HS-5 (cell line): ENCODE measurements around the gene KCTD11.

Experiments
- DNase-seq: peaks from one replicate; pipeline ENCODE4 v3.0.0-alpha.2; 2012; ENCODE audit warnings: low read depth

KCTD11 gene

DNA sequence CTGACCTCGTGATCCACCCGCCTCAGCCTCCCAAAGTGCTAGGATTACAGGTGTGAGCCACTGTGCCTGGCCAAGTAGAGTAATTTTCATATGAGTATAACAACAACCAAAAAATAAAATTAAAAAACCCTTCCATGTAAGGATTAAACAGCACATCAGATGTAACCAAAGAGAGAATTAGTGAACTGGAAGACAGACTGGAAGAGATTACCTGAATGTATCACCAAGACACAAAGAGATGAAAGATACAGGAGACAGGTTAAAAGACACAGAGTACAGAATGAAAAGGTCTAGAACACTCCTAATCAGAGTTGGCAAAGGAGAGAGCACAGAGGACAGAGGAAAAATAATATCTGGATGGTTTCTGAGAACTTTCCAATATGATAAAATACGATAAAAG, 27.2 kb downstream of the KCTD11 start:
- no peak for DNase-seq

DNA sequence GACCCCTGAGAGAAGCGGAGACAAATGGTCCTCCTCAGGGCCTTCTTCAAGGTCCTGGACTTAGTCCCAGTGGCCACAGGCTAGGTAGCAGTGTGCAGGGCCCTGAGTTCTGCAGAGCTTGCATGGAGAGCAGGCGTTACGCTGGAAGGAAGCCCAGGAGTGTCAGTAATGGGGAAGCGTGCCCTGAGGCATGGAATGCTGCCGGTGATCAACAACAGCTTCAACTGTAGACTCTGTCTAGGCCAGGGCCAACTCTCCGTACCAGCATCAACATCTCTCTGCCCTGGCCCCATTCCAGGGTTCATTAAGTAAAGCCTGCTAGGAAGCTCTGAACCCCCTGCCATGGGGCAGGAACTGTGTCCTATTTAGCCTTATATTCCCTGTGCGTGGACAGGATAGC, 28.4 kb downstream of the KCTD11 start:
- DNase-seq, result no peak

DNA sequence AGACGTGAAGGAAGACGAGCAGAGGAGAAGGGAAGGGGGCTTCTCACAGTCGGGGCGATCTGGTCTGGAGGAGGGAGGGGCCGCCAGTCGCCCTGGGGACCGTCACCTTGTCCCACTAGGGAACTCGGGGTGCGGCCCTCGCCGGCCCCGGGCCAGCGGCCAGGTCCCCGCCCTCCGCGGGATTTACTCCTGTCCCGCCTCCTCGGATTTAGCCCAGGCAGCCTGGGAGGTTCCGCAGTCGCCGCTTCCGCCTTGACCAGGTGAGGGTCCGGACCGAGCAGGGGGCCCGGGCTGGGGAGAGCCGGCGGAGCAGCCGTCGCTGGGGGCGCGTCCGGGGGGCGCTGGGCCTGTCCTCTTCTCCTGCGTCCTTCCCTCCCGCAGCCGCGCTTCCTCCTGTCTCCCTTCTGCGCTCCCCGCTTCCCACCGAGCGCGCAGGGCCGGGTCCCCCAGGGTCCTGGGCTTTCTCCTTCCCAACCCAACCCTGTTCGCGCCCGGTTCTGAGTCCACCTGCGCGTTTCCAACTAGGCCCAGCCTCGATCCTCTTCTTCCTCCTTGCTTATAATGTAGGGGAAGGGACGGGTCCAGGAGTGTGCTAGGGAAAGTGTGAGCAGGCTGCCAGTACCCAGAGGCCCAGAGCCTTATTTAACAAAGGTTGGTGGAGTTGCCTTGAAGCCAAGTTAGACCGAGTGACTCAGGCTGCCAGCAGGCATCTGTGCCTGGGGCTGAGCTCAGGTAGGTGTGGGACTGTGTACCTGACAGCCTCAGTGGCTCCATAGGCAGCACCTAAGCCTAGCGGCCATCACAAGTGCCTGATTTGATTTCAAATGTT, 29.1 kb downstream of the KCTD11 start, which contains the start of gene TNK1:
TSS of gene TNK1 (plus strand) at position 235 of the 829 bp plus-strand sequence. CDS start 1,838 bp downstream, outside the sequence.
- no peak for DNase-seq

DNA sequence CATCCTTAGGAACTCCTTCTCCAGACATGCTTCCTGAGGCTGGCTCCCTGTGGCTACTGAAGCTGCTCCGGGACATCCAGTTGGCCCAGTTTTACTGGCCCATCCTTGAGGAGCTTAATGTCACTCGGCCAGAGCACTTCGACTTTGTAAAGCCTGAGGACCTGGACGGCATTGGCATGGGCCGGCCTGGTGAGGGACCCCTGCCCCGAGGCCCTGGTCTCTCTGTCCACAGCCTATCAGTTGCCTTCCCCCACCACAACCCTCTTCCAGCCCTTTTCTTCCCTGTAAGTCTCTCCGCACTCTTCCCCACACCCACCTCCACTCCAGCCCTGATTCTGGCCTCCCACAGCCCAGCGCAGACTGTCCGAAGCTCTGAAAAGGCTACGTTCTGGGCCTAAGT, 30.9 kb downstream of the KCTD11 start:
- no peak for DNase-seq

DNA sequence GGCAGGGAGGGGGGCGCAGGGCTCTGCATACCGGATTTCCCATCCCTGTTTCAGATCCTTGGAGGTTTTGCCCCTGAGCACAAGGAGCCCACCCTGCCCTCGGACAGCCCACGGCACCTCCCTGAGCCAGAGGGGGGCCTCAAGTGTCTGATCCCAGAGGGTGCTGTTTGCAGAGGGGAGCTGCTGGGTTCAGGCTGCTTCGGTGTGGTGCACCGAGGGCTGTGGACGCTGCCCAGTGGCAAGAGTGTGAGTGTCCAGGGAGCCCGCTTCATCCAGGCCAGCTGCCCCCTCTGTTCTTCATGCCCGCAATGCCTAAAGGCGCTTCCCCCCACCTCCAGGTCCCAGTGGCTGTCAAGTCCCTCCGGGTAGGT, 31.4 kb downstream of the KCTD11 start:
- no peak for DNase-seq

DNA sequence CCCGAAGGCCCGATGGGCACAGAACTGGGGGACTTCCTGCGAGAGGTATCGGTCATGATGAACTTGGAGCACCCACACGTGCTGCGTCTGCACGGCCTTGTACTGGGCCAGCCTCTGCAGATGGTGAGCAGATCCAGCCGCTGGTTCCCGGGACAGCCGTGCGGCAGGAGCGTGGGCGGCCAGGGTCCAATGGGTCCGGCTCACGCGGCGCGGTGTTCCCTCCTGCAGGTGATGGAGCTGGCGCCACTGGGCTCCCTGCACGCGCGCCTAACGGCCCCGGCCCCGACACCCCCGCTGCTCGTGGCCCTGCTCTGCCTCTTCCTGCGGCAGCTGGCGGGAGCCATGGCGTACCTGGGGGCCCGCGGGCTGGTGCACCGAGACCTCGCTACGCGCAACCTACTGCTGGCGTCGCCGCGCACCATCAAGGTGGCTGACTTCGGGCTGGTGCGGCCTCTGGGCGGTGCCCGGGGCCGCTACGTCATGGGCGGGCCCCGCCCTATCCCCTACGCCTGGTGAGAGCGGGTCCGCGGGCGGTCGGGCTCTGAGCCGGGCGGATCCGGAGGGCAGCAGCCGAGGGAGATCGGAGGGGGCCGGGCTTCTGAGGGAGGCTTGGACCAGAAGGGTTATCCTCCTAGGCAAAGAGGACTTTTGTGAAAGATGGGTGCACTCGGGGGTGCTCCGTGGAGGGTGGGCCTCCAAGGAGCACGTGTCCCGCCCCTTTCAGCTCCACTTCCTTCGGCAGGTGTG, 32.0 kb downstream of the KCTD11 start:
- no peak for DNase-seq

DNA sequence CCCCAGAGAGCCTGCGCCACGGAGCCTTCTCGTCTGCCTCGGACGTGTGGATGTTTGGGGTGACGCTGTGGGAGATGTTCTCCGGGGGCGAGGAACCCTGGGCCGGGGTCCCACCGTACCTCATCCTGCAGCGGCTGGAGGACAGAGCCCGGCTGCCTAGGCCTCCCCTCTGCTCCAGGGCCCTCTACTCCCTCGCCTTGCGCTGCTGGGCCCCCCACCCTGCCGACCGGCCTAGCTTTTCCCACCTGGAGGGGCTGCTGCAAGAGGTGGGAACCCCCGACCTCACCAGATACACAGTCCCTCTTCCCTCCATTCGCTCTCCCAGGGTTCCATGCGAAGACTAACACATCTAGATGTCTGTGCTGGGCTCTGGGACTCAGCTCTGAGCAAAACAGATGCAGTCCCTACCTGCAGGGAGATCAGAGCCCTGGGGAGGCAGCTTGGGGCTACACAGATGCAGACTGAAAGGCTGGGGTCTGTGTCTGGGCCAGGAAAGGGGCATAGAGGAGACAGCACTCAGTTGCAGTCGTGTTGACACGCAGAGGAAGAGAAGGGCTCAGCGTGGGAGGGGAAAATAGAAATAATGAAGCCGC, 32.6 kb downstream of the KCTD11 start:
- DNase-seq, result no peak

DNA sequence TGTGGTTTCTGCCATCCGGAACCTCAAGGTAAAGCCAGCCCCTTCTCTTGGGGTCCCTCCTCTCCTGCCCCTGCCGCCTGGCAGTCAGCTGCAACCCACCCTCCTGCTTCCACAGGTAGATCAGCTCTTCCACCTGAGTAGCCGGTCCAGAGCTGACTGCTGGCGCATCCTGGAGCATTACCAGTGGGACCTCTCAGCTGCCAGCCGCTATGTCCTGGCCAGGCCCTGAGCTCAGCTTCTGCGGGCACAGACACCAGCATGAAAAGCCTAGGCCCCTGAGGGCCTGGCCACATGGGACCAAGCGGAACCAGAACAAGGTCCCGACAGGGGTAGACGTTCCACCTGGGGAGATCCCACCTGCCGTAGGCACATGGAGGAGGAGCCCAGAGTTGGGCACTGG, 36.9 kb downstream of the KCTD11 start:
- no peak for DNase-seq

DNA sequence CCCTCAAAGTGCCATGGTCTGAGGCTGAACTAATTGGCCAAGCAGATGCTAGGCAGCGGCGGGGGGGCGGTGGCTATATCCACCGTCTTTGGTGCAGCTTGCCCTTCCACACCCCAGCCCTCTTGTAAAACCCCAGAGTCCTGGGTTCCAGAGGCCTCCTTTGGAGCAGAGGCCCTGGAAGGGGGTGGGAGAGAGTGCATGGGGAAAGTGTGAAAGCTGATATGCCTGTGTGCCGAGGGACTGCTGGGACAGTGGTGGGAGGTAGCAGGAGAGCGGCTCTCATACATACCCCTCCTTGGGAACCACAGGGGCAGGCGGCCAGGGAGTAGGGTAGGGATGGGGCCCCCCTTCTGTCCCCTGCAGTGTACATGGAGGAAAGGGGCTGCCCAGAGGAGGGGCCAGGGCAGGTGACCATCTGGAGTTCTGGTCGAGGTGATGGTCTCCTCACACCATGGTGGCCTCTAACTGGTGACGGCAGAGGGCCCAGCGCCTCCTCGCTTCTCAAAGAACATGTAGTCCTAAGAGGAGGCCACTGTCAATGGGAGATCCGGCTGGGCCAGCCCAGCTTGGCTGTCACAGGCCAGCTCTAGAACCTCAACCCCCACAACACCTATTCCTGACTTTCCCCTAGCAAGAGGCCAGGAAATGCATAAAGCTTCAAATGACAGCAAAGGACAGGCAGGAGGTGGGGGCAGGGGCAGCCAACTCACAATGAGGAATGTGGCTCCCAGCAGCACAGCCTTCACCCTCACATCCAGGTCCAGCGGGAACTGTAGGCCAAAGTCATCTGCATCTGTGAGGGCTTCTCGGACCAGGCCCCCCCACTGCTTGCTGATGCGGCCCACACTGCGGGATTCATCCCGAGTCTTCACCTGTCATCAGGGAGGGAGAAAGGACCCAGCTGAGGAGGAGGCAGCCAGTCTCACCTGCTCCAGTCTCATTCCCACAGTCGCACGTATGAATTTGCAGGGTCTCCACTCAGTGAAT, 38.3 kb downstream of the KCTD11 start:
- DNase-seq, result no peak

DNA sequence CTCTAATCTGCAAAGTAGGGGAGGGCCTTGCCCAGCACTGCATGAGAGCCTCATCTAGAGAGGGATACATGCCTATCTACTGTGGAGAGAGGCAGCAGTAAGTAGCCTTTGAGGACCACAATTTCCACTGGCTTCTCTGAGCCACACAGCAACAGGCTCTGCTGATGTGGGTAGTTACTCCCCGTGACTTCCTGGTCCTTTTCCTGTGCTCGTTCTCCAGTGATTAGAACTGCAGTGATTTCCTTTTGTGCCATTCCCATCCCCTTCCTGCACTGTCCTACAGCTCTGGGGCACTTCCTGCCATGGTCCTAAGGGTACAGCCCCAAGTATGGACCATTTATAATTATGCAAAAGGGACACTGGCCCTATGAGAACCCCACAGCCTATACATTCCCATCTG, 39.3 kb downstream of the KCTD11 start:
- DNase-seq, result no peak

DNA sequence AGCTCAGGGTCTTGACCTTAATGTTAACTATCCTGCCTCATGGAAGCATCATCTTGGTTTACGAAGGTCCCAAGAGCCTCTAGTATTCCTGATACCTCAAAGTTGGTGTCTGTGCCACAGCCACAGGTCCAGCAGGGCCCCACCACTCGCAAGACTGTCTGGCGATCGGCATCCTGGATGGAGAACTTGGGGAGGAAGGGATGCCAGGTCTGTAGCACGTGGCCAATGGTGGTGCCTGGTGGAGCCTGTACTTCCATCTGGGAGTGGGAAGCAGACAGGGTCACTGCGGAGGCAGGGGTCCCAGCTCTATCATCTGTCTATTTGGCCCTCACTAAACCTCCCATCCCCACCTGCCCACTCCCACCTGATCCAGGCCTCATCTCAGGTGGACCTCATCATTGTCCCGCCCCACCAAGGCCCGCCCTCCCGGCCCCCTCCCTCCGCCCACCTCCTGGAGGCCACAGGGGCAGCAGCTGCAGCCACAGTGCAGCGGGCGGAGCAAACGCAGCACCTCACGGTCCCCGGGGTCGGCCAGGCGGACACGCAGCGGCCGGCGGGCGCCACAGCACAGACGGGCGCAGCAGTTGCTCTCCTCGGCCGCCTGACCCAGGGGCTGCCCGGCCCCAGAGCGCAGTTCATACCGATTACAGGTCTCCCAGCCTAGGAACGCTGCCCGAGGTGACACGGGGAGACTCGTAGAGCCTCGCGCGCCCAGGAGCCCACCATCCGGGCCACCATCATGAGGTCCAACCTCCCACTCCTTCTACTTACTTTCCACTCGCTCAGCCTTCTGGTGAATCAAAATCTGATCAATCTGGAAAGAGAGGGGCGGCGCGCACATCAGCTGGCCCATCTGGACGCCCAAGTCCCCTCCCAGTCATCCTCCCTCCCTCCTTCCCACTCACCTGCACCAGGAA, 41.0 kb downstream of the KCTD11 start:
- no peak for DNase-seq

DNA sequence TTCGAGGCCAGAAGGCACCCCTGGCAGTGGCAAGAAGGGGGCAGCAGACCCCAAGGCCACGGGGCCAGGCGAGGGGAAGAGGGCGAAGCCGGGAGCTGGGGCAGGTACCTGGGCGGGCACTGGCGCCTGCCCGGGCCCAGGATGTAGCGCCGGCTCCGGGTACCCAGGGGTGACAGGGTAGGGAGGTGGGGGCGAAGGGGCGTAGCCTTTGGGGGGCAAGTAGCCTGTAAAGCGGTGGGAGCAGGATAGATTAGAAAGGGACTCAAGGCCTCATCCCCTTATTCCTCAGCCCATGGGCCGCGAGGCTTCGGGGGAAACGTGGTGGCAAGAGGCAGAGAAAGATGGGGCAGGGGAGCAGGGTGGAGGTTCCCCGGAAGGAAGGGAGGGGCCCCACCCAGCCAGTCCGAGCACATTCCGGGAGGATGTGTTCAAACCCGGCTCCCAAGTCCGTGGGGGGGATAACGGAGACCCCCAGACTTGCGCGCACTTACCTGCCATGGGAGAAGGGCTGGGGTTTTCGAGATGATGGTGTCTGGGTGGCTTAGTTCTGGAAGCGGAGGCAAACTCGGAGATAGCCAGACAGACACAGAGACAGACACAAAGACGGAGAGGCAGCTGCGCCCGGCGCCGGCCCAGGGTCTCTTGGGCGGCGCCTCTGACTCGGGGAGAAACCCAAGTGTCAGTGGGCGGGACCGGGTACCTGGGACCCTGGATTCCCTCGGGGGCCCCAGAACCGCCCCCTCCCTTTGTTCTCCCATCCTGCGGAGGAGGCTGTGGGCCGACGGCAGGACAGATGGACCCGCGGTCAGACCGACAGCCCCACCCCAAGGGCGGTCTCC, 41.9 kb downstream of the KCTD11 start:
- DNase-seq, result no peak

DNA sequence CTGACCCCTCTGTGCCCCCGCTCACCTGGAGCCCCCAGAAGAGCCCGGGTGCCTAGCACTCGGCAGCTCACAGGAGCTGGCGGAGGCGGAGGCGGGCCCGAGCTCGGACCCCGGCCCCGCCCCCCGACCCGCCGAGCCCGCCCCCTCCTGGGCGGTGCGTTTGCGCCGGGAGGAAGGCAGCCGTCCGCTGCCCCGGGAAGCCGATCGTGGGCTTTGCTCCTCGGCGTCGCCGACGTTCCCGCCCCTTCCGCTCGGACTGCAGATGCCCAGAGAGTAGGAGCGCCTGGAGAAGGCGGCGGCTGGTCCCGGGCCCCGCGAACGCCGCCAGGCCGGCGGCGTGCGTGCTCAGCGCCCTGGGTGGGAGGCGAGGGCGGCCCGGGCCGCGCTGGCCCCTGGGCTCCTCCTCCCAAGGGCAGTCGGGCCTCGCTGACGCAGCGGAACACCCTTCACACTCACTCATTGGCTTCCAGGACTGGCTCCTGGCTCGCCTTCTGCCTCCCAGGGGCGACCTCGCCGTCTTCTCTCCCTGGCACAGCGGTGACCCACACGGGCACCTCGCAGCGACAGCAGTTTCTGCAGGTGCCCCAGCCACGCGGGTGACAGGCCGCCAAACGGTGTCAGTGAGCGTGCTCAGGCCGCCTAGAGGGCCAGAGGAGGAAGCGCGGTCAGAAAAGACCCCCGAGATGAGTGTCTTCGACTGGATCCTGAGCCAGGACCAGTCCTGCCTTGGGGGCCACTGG, 42.7 kb downstream of the KCTD11 start, which contains the start of gene PLSCR3:
TSS of gene PLSCR3 (minus strand) at position 74 of the 740 bp plus-strand sequence. CDS start 415 bp downstream, outside the sequence.
- peak; percentile 73 for DNase-seq

DNA sequence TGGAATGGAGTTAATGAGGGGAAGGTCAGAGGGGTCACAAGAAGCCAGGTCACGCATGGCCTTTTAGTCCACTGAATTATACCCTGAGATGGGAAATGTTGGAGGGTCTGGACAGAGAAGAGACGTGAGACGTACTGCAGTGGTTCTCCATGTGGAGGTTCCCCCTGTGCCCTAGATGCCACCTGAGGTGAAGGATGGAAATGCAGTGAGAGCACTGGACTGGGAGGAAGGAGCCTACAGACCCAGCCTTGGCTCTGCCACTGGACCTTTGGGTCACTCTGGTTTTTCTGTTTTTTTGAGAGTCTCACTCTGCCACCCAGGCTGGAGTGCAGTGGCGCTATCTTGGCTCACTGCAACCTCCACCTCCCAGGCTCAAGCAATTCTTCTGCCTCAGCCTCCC, 44.2 kb downstream of the KCTD11 start:
- no peak for DNase-seq

DNA sequence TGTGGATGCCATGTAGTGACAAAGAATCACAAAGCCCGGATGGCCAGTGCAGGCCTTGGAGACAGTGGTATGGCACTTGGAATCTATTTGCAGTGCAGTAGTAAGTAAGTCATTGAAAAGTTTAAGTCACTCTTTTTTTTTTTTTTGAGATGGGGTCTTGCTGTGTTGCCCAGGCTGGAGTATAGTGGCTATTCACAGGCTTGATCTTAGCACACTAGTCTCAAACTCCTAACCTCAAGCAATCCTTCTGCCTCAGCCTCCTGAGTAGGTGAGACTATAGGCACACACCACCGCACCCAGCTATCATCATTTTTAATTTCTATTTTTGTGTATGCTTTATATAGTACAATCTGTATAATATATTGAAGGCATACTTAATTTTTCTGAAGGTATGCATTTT, 46.6 kb downstream of the KCTD11 start:
- DNase-seq, result no peak

DNA sequence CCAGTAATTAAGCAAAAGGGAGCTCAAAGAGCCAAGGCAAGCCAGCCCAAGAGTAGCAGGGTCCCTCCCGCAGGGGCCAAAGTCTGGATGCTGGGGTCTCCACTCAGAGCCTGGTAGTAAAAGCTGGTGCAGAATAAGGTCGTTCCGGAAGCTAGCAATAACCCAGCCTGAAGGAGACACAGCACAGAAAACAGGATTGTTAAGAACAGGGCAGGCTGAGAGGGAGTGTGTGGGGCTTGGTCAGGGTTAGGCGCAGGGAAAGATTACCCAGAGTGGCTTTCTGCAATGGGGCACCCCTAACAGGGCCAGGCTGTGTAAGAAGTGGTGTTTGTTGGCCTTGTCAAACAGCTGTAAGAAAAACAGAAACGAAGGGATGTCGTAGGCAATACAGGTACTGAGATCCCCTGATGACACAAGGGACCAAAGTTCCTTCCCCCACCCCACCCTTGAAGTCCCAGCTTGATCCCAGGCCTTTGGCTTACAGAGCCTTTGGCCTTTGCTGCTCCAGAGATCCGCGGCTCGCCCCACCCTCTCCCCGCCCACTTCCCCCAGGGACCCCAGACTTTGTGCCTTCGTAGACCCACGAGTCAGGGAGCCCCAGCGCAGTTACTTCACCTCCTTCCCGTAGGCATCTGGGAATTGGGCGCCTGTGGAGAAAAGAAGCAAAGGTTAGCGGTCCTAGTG, 51.2 kb downstream of the KCTD11 start:
- no peak for DNase-seq

DNA sequence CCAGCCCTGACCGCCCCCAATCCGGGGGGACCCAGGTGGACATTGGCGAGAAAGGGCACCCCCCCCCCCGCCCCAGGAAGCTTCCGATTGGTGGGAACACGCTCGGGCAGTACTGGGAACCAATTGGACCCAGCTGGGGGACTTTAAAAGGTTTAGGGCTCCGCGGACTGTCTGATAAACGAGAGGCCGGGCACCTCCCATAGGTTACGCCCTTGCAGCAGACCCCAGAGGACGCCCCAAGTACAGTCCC, 51.7 kb downstream of the KCTD11 start:
- no peak for DNase-seq

DNA sequence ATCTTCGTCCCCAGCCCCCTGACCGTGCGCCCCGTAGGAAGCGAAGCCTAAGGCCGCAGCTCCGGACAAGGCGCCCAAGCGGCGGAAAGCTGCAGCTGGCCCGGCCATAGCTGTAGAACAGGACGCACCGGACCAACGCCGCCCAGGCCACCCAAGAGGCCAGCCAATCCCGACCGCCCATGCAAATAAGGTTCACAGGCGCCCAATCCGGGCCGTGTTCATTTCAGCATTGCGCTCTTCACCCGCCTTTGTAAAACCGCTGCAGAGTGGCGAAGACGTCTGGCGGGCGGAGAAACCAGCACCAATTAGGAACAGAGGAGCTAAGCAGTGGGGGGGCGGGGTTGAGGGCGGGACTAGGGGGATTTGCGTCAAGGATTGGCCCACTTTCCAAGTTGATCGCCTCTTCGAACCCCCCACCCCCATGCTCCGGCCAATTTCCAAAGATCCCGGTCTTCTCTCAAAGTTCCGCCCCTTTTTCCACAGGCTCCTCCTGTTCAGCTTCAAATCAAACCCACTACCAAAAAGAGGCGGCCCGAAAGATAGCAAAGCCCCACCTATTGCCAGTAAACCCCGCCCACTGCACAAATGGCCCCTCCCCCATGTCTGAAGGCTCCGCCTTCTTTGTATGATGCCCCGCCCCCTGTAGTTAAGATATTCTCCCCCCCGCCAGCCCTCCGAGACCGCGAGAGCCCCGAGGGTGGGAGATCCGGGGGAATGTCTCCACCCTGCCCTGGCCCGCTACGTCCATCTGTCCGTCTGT, 52.2 kb downstream of the KCTD11 start, which contains the start of gene TMEM256:
TSS of gene TMEM256 (minus strand) at position 121 of the 760 bp plus-strand sequence. CDS start at position 108, 13 bp downstream.
- DNase-seq, result peak; percentile 98
